Measurements from ENCODE around the gene TSPAN9. TPM values are rescaled to one million over a fixed set of nuclear protein-coding genes. Genes with fewer than 3 reads are reported as not detected.
A peak's percentile ranks its signal among the peaks of the same experiment; 100 is the strongest.

The TSPAN9 gene
- total and polyA plus RNA-seq, 2 of the 4 experiments (the other 2 are of a cell fraction): 17.7 to 39.1 TPM

GRCh38 chr12:3293446-3294161 is 216.4 kb downstream of the TSPAN9 start:
- no peaks in the 10 kb centered on the region for H3K79me1 ChIP-seq (ENCODE audit: low read depth in 1 of 2, low read length in 2 of 2)
- H3K27me3 ChIP-seq (ENCODE audit: control insufficient read depth, insufficient read depth, low read length): no peaks in the 10 kb centered on the region
- H3K36me3 ChIP-seq (ENCODE audit: control insufficient read depth, insufficient read depth, low read length): no peaks in the 10 kb centered on the region
- H3K9me1 ChIP-seq (ENCODE audit: insufficient read depth, low read length): no peaks in the 10 kb centered on the region
- no peak overlapping the region for H2BK20ac ChIP-seq (ENCODE audit: low read depth, low read length)
- H2AFZ ChIP-seq (replicated peaks; ENCODE audit: low read length, poor library complexity): no peak overlapping the region
- intact Hi-C loops (cut with micrococcal nuclease): no loop called here
- H3K27ac ChIP-seq (ENCODE audit: insufficient read depth, low read length): no peak overlapping the region
- dilution Hi-C loops (cut with HindIII; ENCODE audit: low sequenced_read_pairs, unreplicated experiment): no loop called here
- no peak overlapping the region for H3K14ac ChIP-seq (replicated peaks; ENCODE audit: low read depth, low read length)
- no peak overlapping the region for H3K4ac ChIP-seq (ENCODE audit: low read depth, low read length)
- no peak overlapping the region for H2BK5ac ChIP-seq (ENCODE audit: low read depth, low read length, poor library complexity, severe bottlenecking)
- no peak overlapping the region for H2BK120ac ChIP-seq (ENCODE audit: low read depth, low read length)
- no peaks in the 10 kb centered on the region for H4K20me1 ChIP-seq (ENCODE audit: insufficient read depth, low read length)
- 0 out of 2 replicates have a peak, but pooled peaks cover 2% of the 10 kb centered on the region for H3K4me1 ChIP-seq (ENCODE audit: control insufficient read depth, insufficient read depth, low read length)
- ChIA-PET CTCF (no interaction called here), POLR2A (ENCODE audit: unreplicated experiment) (no interaction called here)
- no peaks in the 10 kb centered on the region for H3K9me3 ChIP-seq (ENCODE audit: control insufficient read depth, insufficient read depth, low read length)
- ATAC-seq (ENCODE audit: low read depth): peak; percentile 30
- H4K5ac ChIP-seq (ENCODE audit: low read depth, low read length): no peak overlapping the region
- H3K56ac ChIP-seq (ENCODE audit: extremely low read depth, insufficient read depth, low read length): no peak overlapping the region
- no peak overlapping the region for H3K9ac ChIP-seq (ENCODE audit: low read depth, low read length)
- H4K91ac ChIP-seq (ENCODE audit: insufficient read depth, low read depth, low read length): no peak overlapping the region
- DNase-seq: peak; percentile 55
- no peak overlapping the region for H3K23ac ChIP-seq (ENCODE audit: low read depth, low read length)
- H4K8ac ChIP-seq (ENCODE audit: low read depth in 2 of 2, low read length in 2 of 2): no peak overlapping the region
- H3K18ac ChIP-seq (ENCODE audit: low read depth, low read length): no peak overlapping the region
- H3K4me2 ChIP-seq (ENCODE audit: low read depth, low read length): no peak overlapping the region
- TF ChIP-seq USF2 (IDR thresholded peaks at IDR 0.05; ENCODE audit: low read depth, low read length): no peak
- no peak for TF ChIP-seq CEBPB (IDR thresholded peaks at IDR 0.05; ENCODE audit: low read depth, low read length)
- TF ChIP-seq POLR2A (IDR thresholded peaks at IDR 0.05; ENCODE audit: low read depth, low read length): no peak
- TF ChIP-seq SMC3 (IDR thresholded peaks at IDR 0.05; ENCODE audit: low read depth, low read length): no peak
- TF ChIP-seq CHD1 (IDR thresholded peaks at IDR 0.05; ENCODE audit: low read depth, low read length): no peak
- no peak for TF ChIP-seq RFX5 (IDR thresholded peaks at IDR 0.05; ENCODE audit: low read depth, low read length)
- no peak for TF ChIP-seq NFE2L2 (IDR thresholded peaks at IDR 0.05; ENCODE audit: low read depth, low read length)
- no peak for TF ChIP-seq ELK1 (IDR thresholded peaks at IDR 0.05; ENCODE audit: borderline replicate concordance, low read depth, low read length)
- TF ChIP-seq CTCF (conservative IDR thresholded peaks at IDR 0.05; ENCODE audit: low read depth, low read length): no peak
- no peak for TF ChIP-seq MXI1 (IDR thresholded peaks at IDR 0.05; ENCODE audit: borderline replicate concordance, low read depth, low read length)
- TF ChIP-seq MAZ (IDR thresholded peaks at IDR 0.05; ENCODE audit: borderline replicate concordance, low read depth, low read length): no peak
- TF ChIP-seq MAFK (IDR thresholded peaks at IDR 0.05; ENCODE audit: low read depth, low read length): no peak
- no peak for TF ChIP-seq BHLHE40 (IDR thresholded peaks at IDR 0.05; ENCODE audit: low read depth, low read length)
- no peak for TF ChIP-seq FOS (IDR thresholded peaks at IDR 0.05; ENCODE audit: low read depth, low read length)
- no peak for TF ChIP-seq RAD21 (IDR thresholded peaks at IDR 0.05; ENCODE audit: low read length)
- no peak overlapping the region for H3K4me3 ChIP-seq (ENCODE audit: insufficient read depth, low read depth, low read length)
- BruUV-seq (replicated peaks): no TSS peak
- H2AK5ac ChIP-seq (ENCODE audit: low read depth, low read length): no peak overlapping the region
- 100% methylated on average over 2 of the region's 18 CpGs; no CpG with 5 or more reads in 1 of the 2 experiments for WGBS, 2 experiments (ENCODE audit: extremely low coverage in 2 of 2, insufficient read length in 1 of 2)
- H2AK9ac ChIP-seq (replicated peaks; ENCODE audit: low read depth, low read length, poor library complexity): peak overlapping the region; percentile 83
- no peak overlapping the region for H2BK15ac ChIP-seq (ENCODE audit: low read depth, low read length)
- in situ Hi-C loops (cut with MboI; ENCODE audit: low sequenced_read_pairs): loop anchor here (10.0 kb wide), 1 partner anchor 511 kb away; no protein-coding TSS in a partner anchor
